ENCODE results near the gene SLC25A25. TPM values are rescaled to one million over a fixed set of nuclear protein-coding genes. Genes with fewer than 3 reads are reported as not detected.

The SLC25A25 gene
- 7.2 to 8.4 TPM (median 8.0 TPM) in 5 replicates for total RNA-seq (2022; extraction: Qiagen RNA extraction)

GRCh38 chr9:128067645-128068385, at the start of gene SLC25A25:
TSS of gene SLC25A25 (plus strand) at chr9:128068232. CDS start at chr9:128068320, 88 bp downstream.

GRCh38 chr9:128066713-128067644, 1.1 kb upstream of the SLC25A25 start, which contains the start of gene NAIF1:
TSS of gene NAIF1 (minus strand) at chr9:128067320. CDS start at chr9:128067101, 219 bp downstream.

GRCh38 chr9:128127568-128127989, 59.5 kb downstream of the SLC25A25 start, which contains the start of gene PTGES2:
TSS of gene PTGES2 (minus strand) at chr9:128127729. CDS start at chr9:128127717, 12 bp downstream.

GRCh38 chr9:128149001-128149701, 81.1 kb downstream of the SLC25A25 start, which contains the start of gene LCN2:
TSS of gene LCN2 (plus strand) at chr9:128149453. CDS start at chr9:128149526, 73 bp downstream.

Other genes with a start within 250 kb of the SLC25A25 start
- 0.09 to 0.15 TPM (median 0.12 TPM) in 5 replicates for gene ENG, start 213.6 kb upstream of the SLC25A25 start, total RNA-seq (2022; extraction: Qiagen RNA extraction)
- 44.0 to 77.7 TPM (median 73.1 TPM) in 5 replicates for gene AK1, start 190.6 kb upstream of the SLC25A25 start, total RNA-seq (2022; extraction: Qiagen RNA extraction)
- 18.3 to 23.7 TPM (median 21.6 TPM) in 5 replicates for gene ST6GALNAC6, start 168.6 kb upstream of the SLC25A25 start, total RNA-seq (2022; extraction: Qiagen RNA extraction)
- 13.9 to 17.2 TPM (median 16.3 TPM) in 5 replicates for gene ST6GALNAC4, start 151.2 kb upstream of the SLC25A25 start, total RNA-seq (2022; extraction: Qiagen RNA extraction)
- gene PIP5KL1, start 137.5 kb upstream of the SLC25A25 start, total RNA-seq (2022; extraction: Qiagen RNA extraction), result 1.5 to 2.1 TPM (median 1.6 TPM) in 5 replicates
- 35.2 to 42.8 TPM (median 42.5 TPM) in 5 replicates for gene DPM2, start 130.4 kb upstream of the SLC25A25 start, total RNA-seq (2022; extraction: Qiagen RNA extraction)
- 41.9 to 56.2 TPM (median 44.3 TPM) in 5 replicates for gene EEIG1, start 87.2 kb upstream of the SLC25A25 start, total RNA-seq (2022; extraction: Qiagen RNA extraction)
- 5.6 to 7.4 TPM (median 7.2 TPM) in 5 replicates for gene NAIF1, start 912 bp upstream of the SLC25A25 start, total RNA-seq (2022; extraction: Qiagen RNA extraction)
- gene PTGES2, start 59.5 kb downstream of the SLC25A25 start, total RNA-seq (2022; extraction: Qiagen RNA extraction), result 70.5 to 93.8 TPM (median 86.8 TPM) in 5 replicates
- gene LCN2, start 81.2 kb downstream of the SLC25A25 start, total RNA-seq (2022; extraction: Qiagen RNA extraction), result 2.8 to 5.4 TPM (median 3.3 TPM) in 5 replicates
- gene BBLN, start 92.0 kb downstream of the SLC25A25 start, total RNA-seq (2022; extraction: Qiagen RNA extraction), result 34.6 to 71.9 TPM (median 63.7 TPM) in 5 replicates
- 78.3 to 92.7 TPM (median 80.6 TPM) in 5 replicates for gene CIZ1, start 123.3 kb downstream of the SLC25A25 start, total RNA-seq (2022; extraction: Qiagen RNA extraction)
- gene DNM1, start 135.1 kb downstream of the SLC25A25 start, total RNA-seq (2022; extraction: Qiagen RNA extraction), result 79.3 to 92.9 TPM (median 87.9 TPM) in 5 replicates
- gene GOLGA2, start 207.8 kb downstream of the SLC25A25 start, total RNA-seq (2022; extraction: Qiagen RNA extraction), result 39.1 to 52.6 TPM (median 45.9 TPM) in 5 replicates
- gene SWI5, start 208.0 kb downstream of the SLC25A25 start, total RNA-seq (2022; extraction: Qiagen RNA extraction), result 38.8 to 46.0 TPM (median 43.7 TPM) in 5 replicates